HG03565 (cell line): ENCODE data around the gene PRKCH.

Source experiments
- ATAC-seq: cut with Tn5 transposase; IDR thresholded peaks from one replicate; pipeline ENCODE4 v1.9.1; 2021; ENCODE audit warnings: mild to moderate bottlenecking, moderate library complexity; ENCODE audit not compliant: unreplicated experiment

The PRKCH gene

DNA sequence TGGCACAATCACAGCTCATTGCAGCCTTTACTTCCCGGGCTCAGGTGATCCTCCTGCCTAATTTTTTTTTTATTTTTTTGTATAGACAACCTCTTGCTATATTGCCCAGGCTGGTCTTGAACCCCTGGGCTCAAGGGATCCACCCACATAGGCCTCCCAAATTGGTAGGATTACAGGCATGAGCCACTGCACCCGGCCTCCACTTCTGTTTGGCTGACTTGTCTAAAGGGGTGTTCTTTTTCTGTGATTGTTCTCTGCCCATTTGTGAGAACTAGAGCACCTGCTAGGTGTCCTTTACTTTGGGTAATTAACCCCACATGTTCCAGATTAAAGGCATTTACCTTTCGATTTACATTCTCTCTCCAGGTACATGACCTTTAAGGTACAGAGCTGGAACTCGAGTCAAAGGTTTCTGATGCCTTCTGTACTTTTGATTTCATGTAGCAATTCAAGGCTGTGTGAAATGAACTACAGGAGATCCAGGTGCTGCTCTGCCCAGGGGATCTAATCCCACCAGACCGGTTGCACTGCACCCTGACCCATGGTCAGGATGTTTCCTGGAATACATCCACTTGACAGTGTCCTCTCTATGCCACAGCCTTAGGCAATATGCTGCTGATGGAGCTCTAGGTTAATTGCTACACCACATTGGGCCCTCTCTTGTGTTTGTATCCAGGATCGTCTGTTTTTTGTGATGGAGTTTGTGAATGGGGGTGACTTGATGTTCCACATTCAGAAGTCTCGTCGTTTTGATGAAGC lies 163.6 kb downstream of the PRKCH start:
- no peak for ATAC-seq

DNA sequence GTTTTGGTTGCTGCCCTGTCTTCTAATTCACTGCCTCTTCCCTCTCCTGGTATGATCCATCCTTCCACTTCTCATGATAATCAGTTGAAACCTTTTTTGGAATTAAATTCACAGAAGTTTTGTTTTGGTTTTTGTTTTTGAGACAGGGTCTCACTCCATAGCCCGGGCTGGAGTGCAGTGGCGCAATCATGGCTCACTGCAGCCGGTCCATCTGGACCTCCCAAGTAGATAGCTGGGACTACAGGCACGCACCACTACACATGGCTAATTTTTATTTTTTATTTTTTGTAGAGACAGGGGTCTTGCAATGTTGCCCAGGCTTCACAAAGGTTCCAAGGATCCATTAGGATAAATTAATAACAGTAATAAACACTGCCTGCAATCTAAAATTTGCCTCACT lies 164.3 kb downstream of the PRKCH start:
- ATAC-seq, result no peak

DNA sequence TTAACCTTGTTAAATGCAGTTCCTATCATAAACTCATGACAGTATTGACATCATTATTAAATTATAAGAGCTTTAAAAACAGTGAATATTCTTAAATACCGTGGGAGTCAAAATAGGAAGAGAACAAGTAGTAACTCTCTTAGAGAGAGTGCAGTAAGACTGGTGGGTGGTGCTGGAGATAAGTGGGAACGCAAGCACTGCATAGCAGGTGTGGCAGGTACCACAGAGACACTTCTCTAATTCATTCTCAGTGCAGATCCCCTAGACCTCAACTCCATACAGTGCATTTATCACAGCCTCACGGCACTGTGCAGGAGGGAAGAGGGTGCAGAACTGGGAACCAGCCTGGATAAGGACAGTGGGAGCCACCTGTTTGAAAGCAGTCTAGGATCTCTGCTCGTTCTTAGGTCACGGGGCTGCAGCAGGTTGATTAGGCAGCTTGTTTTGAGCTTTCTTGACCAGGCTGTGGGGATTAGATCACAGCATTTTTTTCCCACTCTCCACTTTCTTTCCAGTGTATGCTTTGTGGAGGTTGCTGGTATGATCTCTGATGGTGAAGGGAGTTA lies 165.6 kb downstream of the PRKCH start:
- ATAC-seq, result no peak

DNA sequence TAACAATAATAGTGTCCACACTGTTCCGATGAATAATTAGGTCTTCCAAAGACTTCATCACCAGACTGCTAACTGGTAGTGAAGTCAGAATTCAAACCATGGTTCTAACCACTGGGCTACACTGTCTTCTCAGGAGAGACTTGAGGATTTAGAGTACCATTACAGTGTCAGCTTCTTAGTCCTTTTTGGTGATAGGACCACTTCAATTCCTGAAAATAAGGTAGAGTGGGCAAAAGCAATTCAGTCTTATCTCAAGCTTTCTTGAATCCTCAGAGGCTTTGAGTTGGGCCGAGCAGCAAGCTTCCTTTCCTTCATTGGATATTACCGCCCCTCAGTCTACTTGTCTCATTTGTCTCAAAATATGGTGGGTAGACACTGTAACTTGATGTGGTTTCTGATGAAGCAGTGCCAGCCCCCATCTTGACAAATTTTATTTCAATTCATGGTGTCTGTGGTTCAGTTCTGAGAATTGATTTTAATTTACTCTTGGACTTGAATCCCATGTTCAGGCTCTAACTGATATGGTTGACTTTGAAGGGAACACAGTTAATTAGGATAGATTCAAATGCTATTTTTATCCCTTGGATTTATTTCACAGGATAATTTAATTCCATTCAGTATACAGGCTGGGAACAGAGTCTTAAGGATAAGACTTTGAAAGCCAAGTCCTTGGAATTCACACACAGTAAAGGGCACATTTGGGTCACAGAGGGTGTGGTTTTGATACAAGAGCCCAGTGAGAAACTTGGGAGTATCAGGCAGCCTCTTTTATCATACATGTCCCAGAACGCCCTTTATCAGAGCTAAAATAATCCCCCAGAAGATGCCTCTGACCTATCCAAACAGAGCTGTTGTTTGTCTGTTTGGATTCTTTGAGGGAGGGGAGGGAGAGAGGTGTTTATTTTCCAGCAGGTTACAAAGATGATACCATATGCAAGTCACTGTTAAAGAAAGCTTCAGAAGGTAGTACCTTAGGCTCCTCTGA lies 167.3 kb downstream of the PRKCH start:
- ATAC-seq, result no peak

DNA sequence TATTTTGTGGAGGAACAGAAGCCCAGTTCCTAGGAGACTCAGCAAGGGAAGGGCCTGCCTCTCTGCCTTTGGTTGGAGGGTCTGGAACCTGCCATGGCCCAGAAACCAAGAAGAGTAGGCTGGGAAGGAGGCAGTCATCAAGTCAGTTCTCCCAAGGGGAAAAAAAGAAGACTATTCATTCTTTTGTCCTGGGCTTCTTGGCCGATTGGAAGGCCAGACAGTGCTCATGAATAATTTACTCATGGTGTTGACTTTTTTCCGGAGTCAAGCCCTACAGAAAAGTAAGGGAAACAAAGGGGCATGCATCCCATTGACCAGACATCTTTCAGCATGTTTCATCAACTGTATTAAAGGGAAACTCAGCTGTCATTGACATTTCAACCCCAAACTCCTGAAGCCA lies 168.1 kb downstream of the PRKCH start:
- no peak for ATAC-seq

DNA sequence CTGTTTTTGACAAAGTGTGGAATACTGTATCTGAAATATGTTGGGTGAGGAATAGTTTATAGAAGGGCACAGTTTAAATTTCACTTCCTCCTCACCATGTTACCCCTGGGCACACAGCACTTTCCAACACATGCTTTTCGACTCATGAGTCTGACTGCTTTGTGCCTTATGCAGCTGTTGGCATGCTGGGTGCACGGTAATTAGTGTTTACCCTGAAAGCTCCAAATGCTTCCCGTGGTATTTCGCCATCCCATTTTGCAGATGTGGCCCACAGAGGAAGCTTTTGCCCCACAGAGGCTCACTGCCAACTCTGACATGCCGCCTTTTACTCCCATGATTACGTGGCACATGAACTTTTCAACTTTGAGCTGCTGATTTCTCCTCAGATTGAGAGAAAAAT lies 168.6 kb downstream of the PRKCH start:
- ATAC-seq, result no peak

DNA sequence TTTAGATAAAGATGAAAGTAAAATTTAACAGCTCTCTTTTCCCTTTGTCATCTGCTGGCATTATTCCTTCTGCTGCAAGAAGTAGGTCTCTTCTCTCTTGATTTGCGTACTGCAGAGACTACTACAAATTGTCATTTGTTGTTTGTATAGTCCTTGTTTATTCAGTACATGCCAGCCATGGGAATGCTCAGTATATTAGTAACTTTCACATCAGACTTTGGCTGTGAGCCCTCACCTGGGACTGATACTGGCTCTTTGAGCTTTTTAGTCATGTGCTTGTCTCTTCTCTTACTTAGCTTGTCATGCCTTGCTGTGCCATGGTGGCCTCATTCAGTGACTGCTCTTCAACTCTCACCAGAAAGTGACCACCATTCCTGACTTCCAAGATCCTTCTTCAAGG lies 169.8 kb downstream of the PRKCH start:
- ATAC-seq, result no peak

DNA sequence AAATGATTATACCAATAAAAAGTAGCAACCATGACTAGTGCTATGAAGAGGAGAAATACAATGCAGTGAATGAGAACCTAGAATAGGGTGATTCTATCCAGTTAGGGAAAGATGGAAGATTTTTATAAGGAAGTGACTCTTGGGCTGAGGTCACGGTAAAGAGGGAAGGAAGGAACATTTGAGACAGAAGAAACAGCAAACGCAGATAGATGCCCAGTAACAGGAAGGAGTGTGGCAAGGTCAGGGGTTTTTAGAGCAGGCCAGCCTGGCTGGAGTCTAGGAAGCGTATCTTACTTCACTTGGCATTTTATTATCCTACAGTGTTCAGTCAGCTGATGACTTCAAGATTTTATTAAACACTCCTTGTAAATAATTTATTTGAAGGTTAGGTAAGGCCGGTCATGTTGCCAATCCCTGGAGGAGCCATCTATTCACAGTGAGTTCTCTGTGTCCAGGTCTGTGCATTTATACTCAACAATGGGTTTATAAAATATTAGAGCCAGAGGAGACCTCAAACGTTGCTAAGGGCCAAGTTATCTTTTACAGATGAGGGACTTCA lies 170.6 kb downstream of the PRKCH start:
- ATAC-seq, result no peak

DNA sequence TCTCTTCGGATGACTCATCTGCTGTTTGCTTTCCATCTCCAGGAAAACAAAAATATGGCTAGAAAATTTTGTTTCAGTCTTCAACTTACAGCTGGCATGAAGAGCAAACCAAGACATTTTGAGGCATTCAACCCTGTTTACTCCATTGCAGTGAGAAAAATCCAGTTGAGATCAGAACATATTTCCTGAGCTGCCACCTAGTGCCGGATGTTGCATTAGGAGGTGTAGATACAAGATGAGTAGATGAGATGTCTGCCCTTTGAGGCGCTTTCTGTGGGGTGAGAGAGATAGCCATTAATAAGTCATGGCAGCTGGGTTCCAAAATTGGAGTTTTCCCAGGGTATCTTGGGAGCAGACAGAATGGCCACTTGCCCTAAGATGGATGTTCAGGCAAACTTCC lies 171.1 kb downstream of the PRKCH start:
- ATAC-seq, result no peak

DNA sequence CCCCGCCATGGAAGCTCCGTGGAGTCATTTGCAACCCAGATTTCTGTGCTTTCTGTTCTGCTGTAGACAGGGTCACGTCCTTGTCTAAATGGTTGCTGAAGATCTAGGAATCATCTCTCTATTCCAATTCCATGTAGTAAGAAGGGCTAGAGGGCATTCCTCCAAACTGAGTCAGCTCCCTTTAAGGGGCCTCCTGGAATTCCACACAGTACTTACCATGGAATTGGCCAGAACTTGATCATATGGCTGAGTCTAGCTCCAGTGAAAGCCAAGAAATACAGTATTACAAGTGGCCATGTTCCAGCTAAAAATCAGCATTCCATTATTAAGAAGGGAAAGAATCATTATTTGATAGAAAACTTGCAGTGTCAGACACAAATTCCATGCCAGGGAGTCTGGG lies 171.9 kb downstream of the PRKCH start:
- no peak for ATAC-seq

DNA sequence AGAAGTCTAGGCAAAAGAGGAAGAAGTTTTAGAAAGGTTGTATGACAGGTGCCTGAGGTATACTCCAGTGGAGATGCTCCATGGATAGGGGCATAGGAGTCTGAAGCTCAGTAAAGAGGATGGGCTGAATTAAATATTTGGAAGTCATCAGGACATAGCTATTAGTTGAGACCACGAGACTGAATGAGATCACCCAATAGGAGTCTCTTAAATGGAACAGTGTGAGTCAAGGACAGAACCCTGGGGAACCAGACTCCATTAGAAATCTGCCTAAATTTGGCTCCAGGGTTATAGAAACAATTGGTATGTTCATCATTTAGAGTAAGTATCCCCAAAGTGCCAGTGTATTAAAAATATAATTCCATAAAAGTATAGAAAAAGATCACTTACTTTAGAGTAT lies 172.6 kb downstream of the PRKCH start:
- ATAC-seq, result no peak

DNA sequence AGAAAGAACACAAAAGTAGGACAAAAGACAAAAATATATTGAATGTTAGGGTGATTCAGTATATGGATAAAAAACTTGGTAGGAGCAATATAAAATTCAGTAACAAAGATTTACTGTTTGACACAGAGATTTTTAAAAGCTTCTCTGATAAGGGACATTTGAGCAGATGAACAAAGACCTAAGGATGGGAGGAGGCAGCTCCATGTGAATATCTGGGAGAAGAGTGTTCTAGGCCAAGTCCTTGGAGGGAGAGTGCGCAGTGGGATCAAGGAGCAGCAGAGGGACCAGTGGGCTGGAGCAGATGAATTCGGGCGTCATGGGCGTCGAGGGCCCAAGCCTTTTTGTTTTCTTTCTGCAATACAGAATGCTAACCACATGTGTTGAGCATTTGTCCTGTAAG lies 174.4 kb downstream of the PRKCH start:
- no peak for ATAC-seq

DNA sequence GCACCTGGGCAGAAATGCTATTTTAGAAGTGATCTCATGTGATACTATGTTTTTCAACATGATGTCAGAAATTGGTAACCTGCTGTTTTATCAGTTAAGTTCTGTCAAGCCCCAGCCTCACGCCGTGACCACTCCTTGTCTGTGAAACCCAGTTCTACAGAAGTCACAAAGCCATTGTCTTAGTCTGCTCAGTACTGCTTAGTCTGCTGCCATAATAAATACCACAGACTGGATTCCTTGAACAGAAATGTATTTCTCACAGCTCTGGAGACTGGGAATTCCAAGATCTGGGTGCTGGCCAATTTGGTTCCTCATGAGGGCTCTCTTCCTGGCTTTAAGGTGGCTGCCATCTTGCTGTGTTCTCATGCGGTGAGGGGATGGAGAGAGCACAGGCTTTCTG lies 176.9 kb downstream of the PRKCH start:
- no peak for ATAC-seq

DNA sequence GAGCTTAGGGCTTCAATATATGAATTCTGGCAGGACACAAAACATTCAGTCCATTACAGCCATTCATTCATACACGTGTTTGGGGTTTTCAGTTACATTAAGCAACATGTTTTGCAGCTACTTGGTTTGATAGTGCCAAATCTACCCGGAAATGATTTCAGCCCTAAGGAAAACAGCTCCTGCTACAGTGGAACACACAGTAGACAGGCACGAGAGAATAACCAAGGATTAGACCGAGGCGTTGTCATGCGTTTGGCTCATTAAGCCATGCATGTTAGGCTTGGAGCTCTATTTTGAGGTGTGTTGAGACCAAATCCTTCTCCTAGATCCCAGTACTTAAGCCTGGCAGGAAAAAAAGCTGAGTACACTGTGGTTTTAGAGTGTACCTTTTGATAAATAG lies 177.4 kb downstream of the PRKCH start:
- ATAC-seq, result no peak

DNA sequence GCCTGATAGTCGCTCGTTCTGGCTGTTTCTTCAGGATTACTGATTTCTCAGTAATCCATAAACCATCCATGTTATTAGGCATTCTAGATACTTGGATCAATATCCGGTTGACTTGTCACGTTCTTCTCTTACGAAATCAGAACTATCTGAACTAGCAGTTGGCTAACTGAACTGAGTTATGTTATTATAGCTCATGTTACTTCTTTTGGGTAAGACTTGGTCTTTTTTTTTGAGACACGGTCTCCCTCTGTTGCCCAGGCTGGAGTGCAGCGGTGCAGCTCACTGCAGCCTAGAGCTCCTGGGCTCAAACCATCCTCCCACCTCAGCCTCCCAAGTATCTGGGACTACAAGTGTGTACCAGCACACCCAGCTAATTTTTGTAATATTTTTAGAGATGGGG lies 178.6 kb downstream of the PRKCH start:
- no peak for ATAC-seq

DNA sequence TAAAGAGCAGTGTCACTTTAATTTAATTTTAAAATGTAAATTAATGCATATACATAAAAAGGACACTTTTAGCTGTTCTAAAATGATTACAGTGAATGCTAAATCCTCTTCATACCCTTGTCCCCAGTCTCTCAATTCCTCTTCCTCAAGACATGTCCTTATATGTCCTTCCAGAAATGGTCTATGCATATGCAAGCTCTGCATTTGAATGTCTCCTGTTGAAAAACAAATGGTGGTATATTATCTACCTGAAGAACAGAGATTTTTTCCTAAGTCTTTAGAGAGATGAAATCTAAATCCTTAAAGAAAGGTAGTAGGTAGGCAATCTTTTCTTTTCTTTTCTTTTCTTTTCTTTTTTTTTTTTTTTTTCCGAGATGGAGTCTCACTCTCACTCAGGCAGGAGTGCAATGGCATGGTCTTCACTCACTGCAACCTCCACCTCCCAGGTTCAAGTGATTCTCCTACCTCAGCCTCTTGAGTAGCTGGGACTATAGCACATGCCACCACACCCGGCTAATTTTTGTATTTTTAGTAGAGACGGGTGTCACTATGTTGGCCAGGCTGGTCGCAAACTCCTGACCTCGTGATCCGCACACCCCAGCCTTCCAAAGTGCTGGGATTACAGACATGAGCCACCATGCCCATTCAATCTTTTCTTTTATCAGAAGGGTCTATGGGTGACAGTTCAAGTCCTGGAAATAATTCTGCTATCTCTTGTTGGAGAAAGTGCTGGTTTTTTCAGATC lies 180.5 kb downstream of the PRKCH start:
- ATAC-seq, result no peak

DNA sequence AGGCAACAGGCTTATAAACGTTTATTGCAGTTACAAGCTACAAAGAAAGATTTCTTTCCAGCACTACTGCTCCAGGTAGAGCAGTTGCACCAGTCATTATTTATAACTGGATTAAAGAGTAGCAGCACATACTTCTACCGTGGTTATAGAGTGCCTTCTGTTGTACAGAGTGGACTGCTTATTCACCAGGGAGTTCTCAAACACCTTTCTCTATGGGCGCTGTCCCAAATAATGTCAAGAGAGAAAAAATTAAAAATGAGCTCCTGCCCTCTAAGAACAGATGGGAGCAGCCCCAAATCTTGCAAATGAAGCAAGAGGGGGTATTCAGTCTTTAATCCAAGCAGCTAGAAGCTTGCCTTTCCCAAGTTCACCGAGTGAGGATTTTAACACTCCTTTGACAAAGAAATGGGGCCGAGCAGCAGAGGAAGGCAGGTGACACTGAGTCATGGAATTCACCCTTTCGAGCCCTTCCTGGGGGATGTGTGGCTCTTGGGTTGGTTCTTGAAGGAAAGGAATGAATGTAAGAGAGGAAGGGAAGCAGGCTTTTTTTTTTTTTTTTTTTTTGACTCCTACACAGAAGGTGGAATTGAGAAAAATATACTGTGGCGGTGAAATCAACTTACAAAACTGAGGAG lies 181.2 kb downstream of the PRKCH start:
- ATAC-seq, result peak; percentile 14

DNA sequence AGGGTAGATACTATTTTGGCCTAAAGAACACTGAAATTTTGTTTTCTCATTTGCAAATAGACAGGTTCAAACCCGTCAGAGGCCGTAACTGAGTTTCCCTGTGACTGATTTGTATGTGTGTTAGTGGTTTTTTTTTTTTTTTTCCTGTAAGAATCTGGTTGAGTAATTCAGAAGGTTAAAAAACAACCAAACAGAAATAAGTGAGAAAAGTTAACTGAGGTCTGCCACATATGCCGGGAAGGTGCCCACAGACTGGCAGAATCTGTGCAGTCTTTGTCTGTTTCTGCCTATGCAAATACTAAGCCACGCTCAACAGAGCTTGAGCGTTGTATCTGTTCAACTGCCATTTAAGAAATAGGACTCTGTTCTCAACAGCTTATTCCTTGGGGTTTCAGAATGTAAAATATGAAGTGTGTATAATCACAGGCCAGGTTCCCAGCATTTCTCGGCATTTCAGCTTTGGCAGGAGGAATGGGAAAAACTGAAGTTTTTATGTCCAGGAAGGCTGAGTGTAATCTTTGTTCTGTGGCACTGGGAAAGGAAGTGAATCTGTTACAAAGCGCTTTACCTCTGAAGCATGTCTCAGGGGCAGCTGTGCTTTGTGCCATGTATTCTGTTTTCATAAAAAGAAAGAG lies 181.9 kb downstream of the PRKCH start:
- peak; percentile 58 for ATAC-seq

DNA sequence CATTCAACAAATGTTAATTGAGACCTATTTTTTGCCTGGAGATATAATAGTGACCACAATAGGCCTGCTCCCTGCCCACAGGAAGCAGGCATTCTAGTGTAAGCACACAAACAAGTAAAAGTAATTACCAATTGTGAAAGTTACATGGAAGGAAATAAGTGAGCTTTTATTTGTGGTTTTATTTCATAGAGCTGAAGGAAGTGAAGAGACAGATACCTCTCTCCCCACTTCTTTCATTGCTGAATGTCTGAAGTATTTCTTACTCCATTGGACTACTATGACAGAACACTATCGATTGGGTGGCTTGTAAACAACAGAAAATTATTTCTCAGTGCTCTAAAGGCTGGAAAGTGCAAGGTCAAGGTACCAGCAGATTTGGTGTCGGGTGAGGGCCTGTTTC lies 183.5 kb downstream of the PRKCH start:
- ATAC-seq, result no peak
